ENCODE results near the gene CROCC2.

DNA sequence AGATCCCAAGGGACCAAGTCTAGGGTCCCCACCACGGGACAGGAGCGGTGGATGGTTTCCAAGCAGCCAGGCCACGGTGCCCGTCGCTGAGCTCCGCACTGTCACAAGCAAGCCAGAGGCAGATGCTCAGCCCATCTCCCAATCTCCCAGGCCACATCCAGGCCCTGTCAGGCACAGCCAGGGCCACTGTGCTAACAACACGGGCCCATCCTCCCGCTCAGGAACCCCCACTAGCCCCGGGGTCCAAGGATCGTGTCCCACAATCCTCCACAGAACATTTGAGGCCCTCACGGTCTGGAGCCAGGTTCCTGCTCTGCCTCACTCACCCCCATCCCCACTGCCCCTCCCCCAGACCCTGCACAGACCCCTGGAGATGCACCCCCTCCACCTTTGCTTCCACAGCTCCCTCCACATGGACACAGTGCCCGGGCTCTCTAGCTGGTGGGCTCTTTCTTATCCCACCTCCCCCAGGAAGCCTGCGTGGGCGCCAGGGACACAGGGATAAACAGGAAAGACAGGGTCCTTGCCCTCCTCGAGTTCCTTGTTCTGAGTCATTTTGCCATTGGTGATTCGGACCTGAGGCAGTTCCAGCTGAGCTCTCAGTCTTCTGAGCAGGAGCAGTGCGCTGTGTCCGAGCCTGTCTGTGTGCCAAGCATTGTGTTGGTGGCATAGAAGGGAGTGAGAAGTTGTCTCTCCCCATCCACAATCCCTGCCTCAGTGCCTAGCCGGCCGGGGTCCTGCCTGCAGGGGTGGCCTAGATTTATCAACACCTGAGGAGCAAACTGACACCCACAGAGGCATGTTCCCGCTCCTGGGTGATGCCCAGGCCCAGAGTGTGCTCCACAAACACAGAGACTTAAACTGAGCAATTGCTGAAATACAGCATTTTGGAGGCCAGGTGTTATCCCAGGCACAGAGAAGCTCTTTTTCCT lies 7.0 kb downstream of the CROCC2 start:
- TF ChIP-seq, protein P1, sequence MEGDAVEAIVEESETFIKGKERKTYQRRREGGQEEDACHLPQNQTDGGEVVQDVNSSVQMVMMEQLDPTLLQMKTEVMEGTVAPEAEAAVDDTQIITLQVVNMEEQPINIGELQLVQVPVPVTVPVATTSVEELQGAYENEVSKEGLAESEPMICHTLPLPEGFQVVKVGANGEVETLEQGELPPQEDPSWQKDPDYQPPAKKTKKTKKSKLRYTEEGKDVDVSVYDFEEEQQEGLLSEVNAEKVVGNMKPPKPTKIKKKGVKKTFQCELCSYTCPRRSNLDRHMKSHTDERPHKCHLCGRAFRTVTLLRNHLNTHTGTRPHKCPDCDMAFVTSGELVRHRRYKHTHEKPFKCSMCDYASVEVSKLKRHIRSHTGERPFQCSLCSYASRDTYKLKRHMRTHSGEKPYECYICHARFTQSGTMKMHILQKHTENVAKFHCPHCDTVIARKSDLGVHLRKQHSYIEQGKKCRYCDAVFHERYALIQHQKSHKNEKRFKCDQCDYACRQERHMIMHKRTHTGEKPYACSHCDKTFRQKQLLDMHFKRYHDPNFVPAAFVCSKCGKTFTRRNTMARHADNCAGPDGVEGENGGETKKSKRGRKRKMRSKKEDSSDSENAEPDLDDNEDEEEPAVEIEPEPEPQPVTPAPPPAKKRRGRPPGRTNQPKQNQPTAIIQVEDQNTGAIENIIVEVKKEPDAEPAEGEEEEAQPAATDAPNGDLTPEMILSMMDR (tag by site-specific recombination; IDR thresholded peaks at IDR 0.05) = no peak
- TF ChIP-seq ZNF274 (IDR thresholded peaks at IDR 0.05; ENCODE audit: low read length) (no peak), ZNF274 (tag by site-specific recombination; IDR thresholded peaks at IDR 0.05; ENCODE audit: borderline replicate concordance) (no peak), ZNF510 (tag by site-specific recombination; IDR thresholded peaks at IDR 0.05; ENCODE audit: insufficient replicate concordance) (no peak), ZBTB1 (tag by site-specific recombination; IDR thresholded peaks at IDR 0.05) (no peak), ZNF600 (tag by site-specific recombination; IDR thresholded peaks at IDR 0.05) (no peak), ZNF561 (tag by site-specific recombination; IDR thresholded peaks at IDR 0.05; ENCODE audit: borderline replicate concordance) (no peak), ZNF623 (tag by site-specific recombination; IDR thresholded peaks at IDR 0.05) (no peak), ZNF660 (tag by site-specific recombination; IDR thresholded peaks at IDR 0.05) (no peak)
- TF ChIP-seq, protein P2, sequence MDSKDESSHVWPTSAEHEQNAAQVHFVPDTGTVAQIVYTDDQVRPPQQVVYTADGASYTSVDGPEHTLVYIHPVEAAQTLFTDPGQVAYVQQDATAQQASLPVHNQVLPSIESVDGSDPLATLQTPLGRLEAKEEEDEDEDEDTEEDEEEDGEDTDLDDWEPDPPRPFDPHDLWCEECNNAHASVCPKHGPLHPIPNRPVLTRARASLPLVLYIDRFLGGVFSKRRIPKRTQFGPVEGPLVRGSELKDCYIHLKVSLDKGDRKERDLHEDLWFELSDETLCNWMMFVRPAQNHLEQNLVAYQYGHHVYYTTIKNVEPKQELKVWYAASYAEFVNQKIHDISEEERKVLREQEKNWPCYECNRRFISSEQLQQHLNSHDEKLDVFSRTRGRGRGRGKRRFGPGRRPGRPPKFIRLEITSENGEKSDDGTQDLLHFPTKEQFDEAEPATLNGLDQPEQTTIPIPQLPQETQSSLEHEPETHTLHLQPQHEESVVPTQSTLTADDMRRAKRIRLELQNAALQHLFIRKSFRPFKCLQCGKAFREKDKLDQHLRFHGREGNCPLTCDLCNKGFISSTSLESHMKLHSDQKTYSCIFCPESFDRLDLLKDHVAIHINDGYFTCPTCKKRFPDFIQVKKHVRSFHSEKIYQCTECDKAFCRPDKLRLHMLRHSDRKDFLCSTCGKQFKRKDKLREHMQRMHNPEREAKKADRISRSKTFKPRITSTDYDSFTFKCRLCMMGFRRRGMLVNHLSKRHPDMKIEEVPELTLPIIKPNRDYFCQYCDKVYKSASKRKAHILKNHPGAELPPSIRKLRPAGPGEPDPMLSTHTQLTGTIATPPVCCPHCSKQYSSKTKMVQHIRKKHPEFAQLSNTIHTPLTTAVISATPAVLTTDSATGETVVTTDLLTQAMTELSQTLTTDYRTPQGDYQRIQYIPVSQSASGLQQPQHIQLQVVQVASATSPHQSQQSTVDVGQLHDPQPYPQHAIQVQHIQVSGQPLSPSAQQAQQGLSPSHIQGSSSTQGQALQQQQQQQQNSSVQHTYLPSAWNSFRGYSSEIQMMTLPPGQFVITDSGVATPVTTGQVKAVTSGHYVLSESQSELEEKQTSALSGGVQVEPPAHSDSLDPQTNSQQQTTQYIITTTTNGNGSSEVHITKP (tag by site-specific recombination; IDR thresholded peaks at IDR 0.05) = no peak
